HG02678 (cell line): ENCODE data around the gene MBOAT1.

Experiments
- ATAC-seq: cut with Tn5 transposase; IDR thresholded peaks from one replicate; pipeline ENCODE4 v1.9.1; 2021; ENCODE audit warnings: mild to moderate bottlenecking, moderate library complexity; ENCODE audit not compliant: unreplicated experiment

MBOAT1 gene

DNA sequence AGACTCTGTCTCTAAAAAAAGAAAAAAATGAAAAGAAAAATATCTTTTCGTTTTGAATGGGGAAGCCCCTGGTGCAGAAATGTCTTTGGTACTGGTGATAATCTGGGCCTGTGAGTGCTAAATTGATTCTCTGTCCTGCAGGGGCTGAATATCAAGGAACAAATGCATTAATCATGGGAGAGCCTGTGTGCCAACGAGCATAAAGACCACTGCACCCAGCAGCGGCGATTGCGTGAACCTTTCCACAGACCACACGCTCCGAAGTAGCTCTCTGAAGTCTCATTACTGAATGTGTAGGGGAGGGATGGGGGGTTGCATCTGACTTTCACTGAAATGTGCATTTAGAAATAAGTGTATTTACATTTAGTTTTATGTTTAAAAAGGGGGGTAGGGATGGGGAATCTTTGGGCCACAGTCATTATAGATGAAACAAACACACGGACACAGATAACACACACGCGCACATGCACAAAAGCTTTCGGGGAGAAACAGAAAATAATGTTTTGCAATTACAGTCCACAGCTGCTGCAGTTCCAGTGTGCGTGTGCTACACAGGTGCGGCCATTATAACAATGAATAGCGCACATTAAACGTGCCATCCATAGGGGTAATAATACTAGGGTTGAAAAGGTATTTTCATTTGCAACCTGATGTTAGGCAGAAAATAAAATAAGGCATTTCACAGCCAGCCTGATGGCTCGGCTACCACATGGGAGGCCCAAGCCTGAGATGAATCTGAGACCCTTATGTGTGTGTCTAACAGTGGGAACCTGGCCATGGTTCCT lies 154.0 kb downstream of the MBOAT1 start:
- no peak for ATAC-seq

DNA sequence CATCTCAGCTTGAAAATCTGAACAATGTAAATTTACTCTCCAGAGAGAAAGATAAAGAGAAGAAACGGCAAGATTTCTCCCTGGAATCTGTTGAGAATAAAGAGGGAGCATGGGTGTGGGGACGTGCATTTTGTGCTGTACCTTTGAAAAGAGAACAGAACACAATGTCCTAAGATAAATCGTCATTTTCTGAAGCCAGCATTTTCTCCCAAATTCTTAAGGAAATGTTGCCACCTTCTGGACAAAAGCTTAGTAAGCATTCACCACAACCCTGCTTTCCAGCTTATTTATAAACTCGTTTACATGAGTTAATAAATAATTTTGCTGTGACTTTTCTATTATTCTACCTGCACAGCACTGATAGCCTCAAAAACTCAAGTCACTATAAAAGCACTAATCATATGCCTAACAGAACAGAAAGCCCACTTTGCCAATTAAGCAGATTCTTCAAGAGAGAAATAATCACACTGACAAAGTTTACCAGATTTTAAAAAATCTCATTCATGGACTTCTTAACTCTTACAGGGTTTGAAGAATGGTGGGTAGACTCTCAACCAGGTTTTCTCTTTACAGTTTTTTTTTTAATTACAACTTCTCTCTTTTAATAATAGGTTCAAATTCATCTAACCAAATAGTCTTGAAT lies 155.8 kb downstream of the MBOAT1 start:
- no peak for ATAC-seq

DNA sequence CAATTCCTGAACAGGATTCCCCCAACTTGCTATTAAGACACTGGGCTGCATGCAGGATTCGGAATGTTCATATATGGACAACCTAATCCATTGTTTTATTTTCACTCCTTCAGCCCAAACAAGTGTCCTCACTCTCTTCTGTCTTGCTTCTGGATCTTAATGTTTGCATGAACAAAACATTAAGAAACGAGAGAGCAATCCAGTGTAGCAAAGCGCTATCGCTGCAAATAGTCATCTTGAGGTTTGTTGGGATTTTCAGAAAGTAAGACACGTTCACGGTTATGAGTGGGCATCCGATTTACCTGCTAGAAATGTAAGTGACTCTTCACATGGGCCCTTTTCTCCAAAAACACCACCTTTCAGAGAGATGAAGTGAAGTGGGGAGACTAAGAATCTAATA lies 156.4 kb downstream of the MBOAT1 start:
- no peak for ATAC-seq
